MCF 10A (cell line): Measurements from ENCODE around the gene STOX2. TPM values are rescaled to one million over a fixed set of nuclear protein-coding genes. Genes with fewer than 3 reads are reported as not detected.

Source experiments
- BruUV-seq: library from RNA; stranded (reverse); fragments of 400-500 nt; replicated peaks from 2 replicates; lab custom pipeline; 2021; lab: Mats Ljungman, UMichigan
- CTCF ChIA-PET: fragments of 300-600 bp; sonication (Branson Sonifier 250); formaldehyde crosslinking; extraction: SDS; loops from one replicate; lab custom pipeline; 2021; ENCODE audit warnings: antibody characterized with exemption, inconsistent platforms; lab: Yijun Ruan, JAX
- POLR2A ChIA-PET: fragments of 300-600, 350-650 bp; sonication (Branson Sonifier 250); formaldehyde crosslinking; extraction: SDS; loops from one replicate; lab custom pipeline; 2020; ENCODE audit warnings: antibody characterized with exemption, inconsistent platforms; lab: Yijun Ruan, JAX
- DNase-seq: peaks from one replicate; pipeline ENCODE4 v3.0.0-alpha.2; 2018; ENCODE audit not compliant: unreplicated experiment
- H3K27ac Mint-ChIP-seq: one replicate; pipeline ENCODE4 v1.8.0; 2022; ENCODE audit warnings: mild to moderate bottlenecking, low read depth, mixed read lengths; ENCODE audit not compliant: unreplicated experiment
- H3K27me3 Mint-ChIP-seq: one replicate; pipeline ENCODE4 v1.8.0; 2022; ENCODE audit warnings: mixed read lengths; ENCODE audit not compliant: insufficient read depth, unreplicated experiment
- H3K36me3 Mint-ChIP-seq: one replicate; pipeline ENCODE4 v1.8.0; 2022; ENCODE audit warnings: mild to moderate bottlenecking, moderate library complexity, mixed read lengths; ENCODE audit not compliant: insufficient read depth, unreplicated experiment
- H3K4me1 Mint-ChIP-seq: one replicate; pipeline ENCODE4 v1.8.0; 2022; ENCODE audit warnings: mixed read lengths; ENCODE audit not compliant: insufficient read depth, unreplicated experiment
- H3K4me3 Mint-ChIP-seq: one replicate; pipeline ENCODE4 v1.8.0; 2022; ENCODE audit warnings: mild to moderate bottlenecking, moderate library complexity, mixed read lengths; ENCODE audit not compliant: unreplicated experiment
- H3K9me3 Mint-ChIP-seq: one replicate; pipeline ENCODE4 v1.8.0; 2022; ENCODE audit warnings: mixed read lengths; ENCODE audit not compliant: unreplicated experiment
- intact Hi-C: fragments of 100-400 bp; cut with micrococcal nuclease; formaldehyde crosslinking; loops from 2 replicates; pipeline ENCODE4 v1.14.1; 2022
- total RNA-seq: library from RNA; stranded (reverse); gene quantifications from 2 replicates; pipeline ENCODE4 v1.2.3, GENCODE V29; 2022
- TF ChIP-seq, protein P1 (sequence below): fragments of 200-600 bp; IDR thresholded peaks from one replicate; pipeline ENCODE4 v1.8.0; 2022; ENCODE audit warnings: antibody characterized with exemption, mild to moderate bottlenecking; ENCODE audit not compliant: unreplicated experiment

The STOX2 gene
- total RNA-seq, 1 experiment from 2014 or later, result 1.1 TPM

DNA sequence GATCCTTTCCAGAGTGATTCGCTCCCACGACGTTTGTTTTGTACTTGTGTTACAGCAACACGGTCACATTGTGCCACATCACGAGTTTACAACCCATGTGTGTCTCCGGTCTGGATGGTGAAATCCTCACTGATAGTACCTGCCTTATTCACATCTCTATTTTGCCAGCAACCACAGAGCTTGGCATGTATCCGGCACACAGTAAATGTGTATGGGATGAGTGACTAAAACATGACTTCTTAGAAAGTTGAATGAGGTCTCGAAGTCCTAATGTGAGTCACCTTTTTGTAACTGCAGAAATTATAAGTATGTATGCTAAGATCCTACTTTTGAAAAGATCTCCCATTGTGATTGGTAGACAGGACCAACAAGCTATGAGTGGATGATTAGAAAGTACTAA, 7.5 kb downstream of the STOX2 start:
- no peaks in the 10 kb centered on the region for H3K9me3 Mint-ChIP-seq

DNA sequence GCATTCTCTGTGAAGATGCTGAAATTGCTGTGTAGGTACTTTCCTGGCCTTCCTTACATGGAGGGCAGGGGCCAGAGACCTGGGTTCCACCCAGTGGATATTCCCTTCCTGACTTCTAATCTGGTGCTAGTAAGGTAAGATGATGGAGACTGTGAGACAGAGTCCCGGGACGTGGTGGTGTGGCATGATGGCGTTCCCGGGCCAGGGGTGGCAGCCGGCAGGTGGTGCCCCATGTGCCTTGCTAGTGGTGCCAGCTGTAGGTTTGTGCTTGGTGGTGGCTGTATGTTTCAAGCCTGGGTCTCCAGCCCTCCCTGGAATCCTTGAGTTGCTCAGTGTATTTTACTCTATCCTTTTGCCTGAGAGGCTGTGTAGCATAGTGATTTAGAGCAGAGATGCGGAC, 10.9 kb downstream of the STOX2 start:
- no peak overlapping the region for H3K27ac Mint-ChIP-seq
- no peaks in the 10 kb centered on the region for H3K9me3 Mint-ChIP-seq
- H3K4me1 Mint-ChIP-seq, result no peaks in the 10 kb centered on the region
- BruUV-seq, result no TSS peak
- TF ChIP-seq, protein P1, sequence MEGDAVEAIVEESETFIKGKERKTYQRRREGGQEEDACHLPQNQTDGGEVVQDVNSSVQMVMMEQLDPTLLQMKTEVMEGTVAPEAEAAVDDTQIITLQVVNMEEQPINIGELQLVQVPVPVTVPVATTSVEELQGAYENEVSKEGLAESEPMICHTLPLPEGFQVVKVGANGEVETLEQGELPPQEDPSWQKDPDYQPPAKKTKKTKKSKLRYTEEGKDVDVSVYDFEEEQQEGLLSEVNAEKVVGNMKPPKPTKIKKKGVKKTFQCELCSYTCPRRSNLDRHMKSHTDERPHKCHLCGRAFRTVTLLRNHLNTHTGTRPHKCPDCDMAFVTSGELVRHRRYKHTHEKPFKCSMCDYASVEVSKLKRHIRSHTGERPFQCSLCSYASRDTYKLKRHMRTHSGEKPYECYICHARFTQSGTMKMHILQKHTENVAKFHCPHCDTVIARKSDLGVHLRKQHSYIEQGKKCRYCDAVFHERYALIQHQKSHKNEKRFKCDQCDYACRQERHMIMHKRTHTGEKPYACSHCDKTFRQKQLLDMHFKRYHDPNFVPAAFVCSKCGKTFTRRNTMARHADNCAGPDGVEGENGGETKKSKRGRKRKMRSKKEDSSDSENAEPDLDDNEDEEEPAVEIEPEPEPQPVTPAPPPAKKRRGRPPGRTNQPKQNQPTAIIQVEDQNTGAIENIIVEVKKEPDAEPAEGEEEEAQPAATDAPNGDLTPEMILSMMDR, result no peak
- ChIA-PET CTCF (no interaction called here), POLR2A (no interaction called here)
- no peaks in the 10 kb centered on the region for H3K27me3 Mint-ChIP-seq
- no peaks in the 10 kb centered on the region for H3K36me3 Mint-ChIP-seq
- no peak for DNase-seq
- H3K4me3 Mint-ChIP-seq, result no peak overlapping the region
- intact Hi-C loops, result no loop called here

More for the DNA sequence above, 7.5 kb downstream of the STOX2 start:
- intact Hi-C loops, result no loop called here
- Mint-ChIP-seq H3K4me3 (no peak overlapping the region), H3K36me3 (no peaks in the 10 kb centered on the region), H3K4me1 (no peaks in the 10 kb centered on the region), H3K27me3 (no peaks in the 10 kb centered on the region), H3K27ac (no peak overlapping the region)
- no TSS peak for BruUV-seq
- ChIA-PET CTCF (interaction anchor here (0.5 to 0.9 kb wide), 3 partner anchors 43 to 187 kb away, joined by 3 to 5 read pairs (median 3); no protein-coding TSS in a partner anchor), POLR2A (interaction anchor here (0.6 to 1.3 kb wide), 5 partner anchors 10 to 74 kb away, joined by 3 to 6 read pairs (median 4); no protein-coding TSS in a partner anchor)
- DNase-seq, result peak; percentile 74
- TF ChIP-seq, protein P1, result no peak

DNA sequence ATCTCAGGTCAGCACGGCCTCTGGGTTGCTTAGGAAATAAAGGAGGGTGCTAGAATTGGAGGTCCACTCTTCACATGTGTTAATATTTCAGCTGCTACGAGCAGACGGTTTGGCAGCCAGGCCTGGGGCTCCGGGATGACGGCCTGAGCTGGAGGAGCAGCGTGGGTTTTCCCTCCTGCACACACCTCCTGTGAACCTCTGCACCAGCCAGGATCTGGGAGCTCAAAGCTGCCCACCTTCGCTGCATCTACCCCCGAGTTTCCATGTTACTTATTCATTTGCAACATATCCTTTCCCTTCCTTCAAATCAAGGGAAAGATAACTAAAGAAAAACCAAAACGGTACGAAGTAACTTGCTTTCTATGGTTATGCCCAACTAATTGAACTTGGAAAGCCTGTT, 13.6 kb downstream of the STOX2 start:
- intact Hi-C loops, result no loop called here
- Mint-ChIP-seq H3K36me3 (no peaks in the 10 kb centered on the region), H3K4me1 (no peaks in the 10 kb centered on the region), H3K27me3 (no peaks in the 10 kb centered on the region), H3K4me3 (no peak overlapping the region), H3K27ac (no peak overlapping the region), H3K9me3 (no peaks in the 10 kb centered on the region)
- ChIA-PET CTCF (no interaction called here), POLR2A (interaction anchor here (0.9 kb wide), 1 partner anchor 10 kb away, joined by 3 read pairs; no protein-coding TSS in a partner anchor)
- BruUV-seq, result no TSS peak
- TF ChIP-seq, protein P1, result no peak
- no peak for DNase-seq

DNA sequence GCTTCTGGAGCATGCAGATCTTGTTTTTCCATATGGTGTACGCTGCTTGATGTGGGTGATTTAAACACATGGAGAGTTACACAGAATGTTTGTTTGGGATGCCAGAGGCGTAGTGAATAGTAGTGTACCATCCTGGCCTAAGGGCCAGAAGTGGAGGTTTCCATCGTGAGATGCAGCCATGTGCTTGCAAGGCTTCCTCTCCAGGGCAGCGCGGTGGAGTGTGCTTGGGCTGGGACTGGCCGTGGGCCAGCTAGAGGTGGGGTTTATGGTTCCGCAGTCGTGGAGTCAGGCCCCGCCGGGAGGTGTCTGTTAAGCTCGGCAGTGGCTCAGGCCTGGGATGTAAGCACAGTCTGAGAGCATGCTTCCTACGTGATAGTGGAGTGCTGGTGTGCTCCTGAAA, 14.0 kb downstream of the STOX2 start:
- Mint-ChIP-seq H3K27ac (no peak overlapping the region), H3K4me3 (no peak overlapping the region), H3K27me3 (no peaks in the 10 kb centered on the region), H3K9me3 (no peaks in the 10 kb centered on the region), H3K36me3 (no peaks in the 10 kb centered on the region), H3K4me1 (no peaks in the 10 kb centered on the region)
- DNase-seq, result no peak
- intact Hi-C loops, result no loop called here
- POLR2A ChIA-PET, result no interaction called here
- CTCF ChIA-PET, result no interaction called here
- no TSS peak for BruUV-seq
- TF ChIP-seq, protein P1, result no peak
